Caco-2 (cell line): ENCODE measurements around the gene KCMF1. TPM values are rescaled to one million over a fixed set of nuclear protein-coding genes. Genes with fewer than 3 reads are reported as not detected.

ENCODE experiments used
- BruUV-seq: library from RNA; stranded (reverse); fragments of 400-500 nt; replicated peaks from 2 replicates; lab custom pipeline; 2021; lab: Mats Ljungman, UMichigan
- CTCF ChIA-PET: fragments of 300-600 bp; sonication (Branson Sonifier 250); formaldehyde crosslinking; loops from one replicate; lab custom pipeline; 2022; ENCODE audit warnings: antibody characterized with exemption; lab: Charles Lee
- POLR2A ChIA-PET: fragments of 300-600 bp; sonication (Branson Sonifier 250); formaldehyde crosslinking; loops from one replicate; lab custom pipeline; 2022; ENCODE audit warnings: antibody characterized with exemption; lab: Charles Lee
- DNase-seq, 2 experiments: peaks; one replicate each; pipeline versions ENCODE4 v3.0.0 to v3.0.0-alpha.2; 2020 to 2022
- H3K27me3 ChIP-seq: replicated peaks from 2 replicates; pipeline ENCODE4 v1.6.0; 2011; ENCODE audit warnings: low read length; ENCODE audit not compliant: control insufficient read depth, insufficient read depth
- H3K36me3 ChIP-seq: 2 replicates; pipeline ENCODE4 v1.5.1; 2011; ENCODE audit warnings: low read length; ENCODE audit not compliant: control insufficient read depth, insufficient read depth
- H3K4me1 ChIP-seq: fragments of 250-450 bp; sonication (Bioruptor Pico); 2 replicates; pipeline ENCODE4 v1.5.1; 2020; ENCODE audit warnings: mild to moderate bottlenecking
- H3K4me3 ChIP-seq: 2 replicates; pipeline ENCODE4 v1.5.1; 2011; ENCODE audit warnings: low read depth, mild to moderate bottlenecking, control low read depth, low read length
- H3K9me3 ChIP-seq: fragments of 250-450 bp; sonication (Bioruptor Pico); 2 replicates; pipeline ENCODE4 v1.5.1; 2020; ENCODE audit warnings: mild to moderate bottlenecking, moderate library complexity
- H3K27ac Mint-ChIP-seq: one replicate; pipeline ENCODE4 v1.8.0; 2022; ENCODE audit warnings: mixed read lengths; ENCODE audit not compliant: unreplicated experiment
- H3K27me3 Mint-ChIP-seq: one replicate; pipeline ENCODE4 v1.8.0; 2022; ENCODE audit warnings: mixed read lengths; ENCODE audit not compliant: insufficient read depth, unreplicated experiment
- H3K36me3 Mint-ChIP-seq: one replicate; pipeline ENCODE4 v1.8.0; 2022; ENCODE audit warnings: mild to moderate bottlenecking, mixed read lengths; ENCODE audit not compliant: insufficient read depth, unreplicated experiment
- H3K4me1 Mint-ChIP-seq: one replicate; pipeline ENCODE4 v1.8.0; 2022; ENCODE audit warnings: low read depth, mixed read lengths; ENCODE audit not compliant: unreplicated experiment
- H3K4me3 Mint-ChIP-seq: one replicate; pipeline ENCODE4 v1.8.0; 2022; ENCODE audit warnings: mild to moderate bottlenecking, moderate library complexity, mixed read lengths; ENCODE audit not compliant: unreplicated experiment
- H3K9me3 Mint-ChIP-seq: one replicate; pipeline ENCODE4 v1.8.0; 2022; ENCODE audit warnings: mixed read lengths; ENCODE audit not compliant: unreplicated experiment
- CTCF ChIP-seq, 2 experiments: fragments of 200-600 bp in 1 of 2; IDR thresholded peaks; 1 replicate in 1 of 2; 2 replicates in 1 of 2; pipeline versions ENCODE4 v1.5.1 to v1.8.0; 2011 to 2022; ENCODE audit warnings: antibody characterized with exemption in 1 of 2, control low read depth in 1 of 2, inconsistent platforms in 1 of 2, low read depth in 1 of 2, low read length in 1 of 2, mild to moderate bottlenecking in 1 of 2, moderate library complexity in 1 of 2; ENCODE audit not compliant: insufficient read depth in 1 of 2, severe bottlenecking in 1 of 2, unreplicated experiment in 1 of 2
- intact Hi-C: fragments of 100-400 bp; cut with micrococcal nuclease; formaldehyde crosslinking; loops from one replicate; pipeline ENCODE4 v1.10.0; 2022; ENCODE audit not compliant: unreplicated experiment
- total RNA-seq: library from RNA; stranded (reverse); gene quantifications from 2 replicates; pipeline ENCODE4 v1.2.3, GENCODE V29; 2022

Gene KCMF1
- total RNA-seq, 1 experiment from 2014 or later, result 81.5 TPM

- intact Hi-C loops, result no loop called here
- Histone ChIP-seq H3K27me3 (no peaks in the 10 kb centered on the region), H3K4me3 (no peak overlapping the region), H3K9me3 (no peaks in the 10 kb centered on the region), H3K4me1 (peaks cover 17% of the 10 kb centered on the region), H3K36me3 (no peaks in the 10 kb centered on the region)
- Mint-ChIP-seq H3K4me1 (peaks cover 23% of the 10 kb centered on the region), H3K4me3 (no peak overlapping the region), H3K27ac (no peak overlapping the region), H3K36me3 (peaks cover 11% of the 10 kb centered on the region), H3K9me3 (no peaks in the 10 kb centered on the region), H3K27me3 (no peaks in the 10 kb centered on the region)
- DNase-seq, result peak; percentile 57 to 74
- CTCF ChIA-PET, result interaction anchor here (0.9 to 1.0 kb wide), 2 partner anchors 43 to 86 kb away, joined by 4 to 6 read pairs; partner anchors contain the start of gene TRABD2A
- no TSS peak for BruUV-seq
- POLR2A ChIA-PET, result no interaction called here
- TF ChIP-seq CTCF (IDR thresholded peaks at IDR 0.05; ENCODE audit: insufficient read depth in 1 of 2, low read depth in 1 of 2, low read length in 1 of 2, severe bottlenecking in 1 of 2, unreplicated experiment in 1 of 2), result no peak
Measured at GRCh38 chr2:84924173-84925106, 46.5 kb upstream of the KCMF1 start.

DNA sequence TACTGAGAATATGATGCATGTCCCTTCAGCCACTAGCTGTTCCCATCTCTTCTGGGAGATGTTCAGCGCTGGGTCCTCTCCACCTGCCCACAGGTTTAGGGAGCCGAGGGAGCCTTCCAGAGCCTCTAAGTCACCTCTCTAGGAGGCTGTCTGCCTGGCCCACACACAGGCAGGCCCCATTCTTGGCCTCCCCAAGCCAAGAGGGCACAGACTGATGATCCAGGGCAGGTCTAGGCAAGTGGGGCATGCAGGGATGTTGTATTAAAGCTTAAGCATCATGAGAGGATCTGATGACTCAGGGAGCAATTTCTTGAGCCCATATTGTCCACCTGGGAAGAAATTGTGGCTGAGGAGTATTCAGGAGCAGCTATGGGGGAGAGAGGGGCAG lies 45.6 kb upstream of the KCMF1 start:
- Histone ChIP-seq H3K4me1 (peaks cover 10% of the 10 kb centered on the region), H3K9me3 (no peaks in the 10 kb centered on the region), H3K27me3 (no peaks in the 10 kb centered on the region), H3K4me3 (no peak overlapping the region), H3K36me3 (no peaks in the 10 kb centered on the region)
- H3K9me3 Mint-ChIP-seq, result no peaks in the 10 kb centered on the region
- DNase-seq, result no peak
- BruUV-seq, result no TSS peak
- ChIA-PET POLR2A (no interaction called here), CTCF (interaction anchor here (0.5 to 1.7 kb wide), 12 partner anchors 15 to 128 kb away, joined by 3 to 16 read pairs (median 4); partner anchors contain the start of gene TRABD2A)
- H3K4me3 Mint-ChIP-seq, result no peak overlapping the region
- H3K36me3 Mint-ChIP-seq, result peaks cover 6% of the 10 kb centered on the region
- no peak for TF ChIP-seq CTCF (IDR thresholded peaks at IDR 0.05; ENCODE audit: insufficient read depth in 1 of 2, low read depth in 1 of 2, low read length in 1 of 2, severe bottlenecking in 1 of 2, unreplicated experiment in 1 of 2)
- no peak overlapping the region for H3K27ac Mint-ChIP-seq
- intact Hi-C loops, result no loop called here
- no peaks in the 10 kb centered on the region for H3K27me3 Mint-ChIP-seq
- peaks cover 14% of the 10 kb centered on the region for H3K4me1 Mint-ChIP-seq

- DNase-seq, result peak; percentile 93 to 94
- Histone ChIP-seq H3K4me3 (peak overlapping the region; percentile 53), H3K27me3 (no peaks in the 10 kb centered on the region), H3K9me3 (no peaks in the 10 kb centered on the region), H3K4me1 (peaks cover 8% of the 10 kb centered on the region; the same call in 1 of the 2 replicates), H3K36me3 (no peaks in the 10 kb centered on the region)
- POLR2A ChIA-PET, result no interaction called here
- peak; percentile 80 to 97 for TF ChIP-seq CTCF (IDR thresholded peaks at IDR 0.05; ENCODE audit: insufficient read depth in 1 of 2, low read depth in 1 of 2, low read length in 1 of 2, severe bottlenecking in 1 of 2, unreplicated experiment in 1 of 2)
- Mint-ChIP-seq H3K27me3 (no peaks in the 10 kb centered on the region), H3K4me3 (peak overlapping the region; percentile 70), H3K9me3 (no peaks in the 10 kb centered on the region), H3K36me3 (peaks cover 6% of the 10 kb centered on the region), H3K4me1 (peaks cover 11% of the 10 kb centered on the region), H3K27ac (no peak overlapping the region)
- CTCF ChIA-PET, result interaction anchor here (0.5 to 1.7 kb wide), 13 partner anchors 14 to 341 kb away, joined by 3 to 16 read pairs (median 5); partner anchors contain the start of gene TRABD2A
- intact Hi-C loops, result loop anchor here (2.0 kb wide), 4 partner anchors 33 to 373 kb away; partner anchors contain the start of gene KCMF1
- no TSS peak for BruUV-seq
Measured at GRCh38 chr2:84925724-84926376, 45.1 kb upstream of the KCMF1 start.
